ENCODE data around the gene SIGLEC5. TPM values are rescaled to one million over a fixed set of nuclear protein-coding genes. Genes with fewer than 3 reads are reported as not detected.

SIGLEC5 gene
- total and polyA plus RNA-seq, 2 experiments from 2014 or later, result not detected

Small RNAs within 50 kb of the gene (small RNA-seq; reads per million reads assigned to genes)
- gene AC018755.2 (ENCODE audit: low replicate concordance), result not detected

Other genes with a start within 250 kb of the SIGLEC5 start
- not detected in 2 replicates for gene LIM2, start 242.4 kb downstream of the SIGLEC5 start, total RNA-seq (2014; rRNA removed; shearing (Covaris generic))
- gene LIM2, start 242.4 kb downstream of the SIGLEC5 start, polyA plus RNA-seq (2016; fragmentation: Nextera tagmentation; extraction: Ambion mirVana), result not detected in 2 replicates
- gene C19orf84, start 239.8 kb downstream of the SIGLEC5 start, total RNA-seq (2014; rRNA removed; shearing (Covaris generic)), result 1.4 and 5.6 TPM in 2 replicates
- 3.9 and 4.4 TPM in 2 replicates for gene C19orf84, start 239.8 kb downstream of the SIGLEC5 start, polyA plus RNA-seq (2016; fragmentation: Nextera tagmentation; extraction: Ambion mirVana)
- gene SIGLEC10, start 212.8 kb downstream of the SIGLEC5 start, total RNA-seq (2014; rRNA removed; shearing (Covaris generic)), result not detected in 2 replicates
- 0.47 and 0.56 TPM in 2 replicates for gene SIGLEC10, start 212.8 kb downstream of the SIGLEC5 start, polyA plus RNA-seq (2016; fragmentation: Nextera tagmentation; extraction: Ambion mirVana)
- not detected in 2 replicates for gene SIGLEC8, start 171.9 kb downstream of the SIGLEC5 start, total RNA-seq (2014; rRNA removed; shearing (Covaris generic))
- not detected in 2 replicates for gene SIGLEC8, start 171.9 kb downstream of the SIGLEC5 start, polyA plus RNA-seq (2016; fragmentation: Nextera tagmentation; extraction: Ambion mirVana)
- gene CEACAM18, start 151.9 kb downstream of the SIGLEC5 start, total RNA-seq (2014; rRNA removed; shearing (Covaris generic)), result not detected in 2 replicates
- not detected in 2 replicates for gene CEACAM18, start 151.9 kb downstream of the SIGLEC5 start, polyA plus RNA-seq (2016; fragmentation: Nextera tagmentation; extraction: Ambion mirVana)
- not detected in 2 replicates for gene SIGLEC12, start 128.6 kb downstream of the SIGLEC5 start, total RNA-seq (2014; rRNA removed; shearing (Covaris generic))
- not detected in 2 replicates for gene SIGLEC12, start 128.6 kb downstream of the SIGLEC5 start, polyA plus RNA-seq (2016; fragmentation: Nextera tagmentation; extraction: Ambion mirVana)
- 0.16 and 0.76 TPM in 2 replicates for gene SIGLEC6, start 98.7 kb downstream of the SIGLEC5 start, total RNA-seq (2014; rRNA removed; shearing (Covaris generic))
- gene SIGLEC6, start 98.7 kb downstream of the SIGLEC5 start, polyA plus RNA-seq (2016; fragmentation: Nextera tagmentation; extraction: Ambion mirVana), result not detected in 2 replicates
- gene ZNF175, start 59.1 kb downstream of the SIGLEC5 start, total RNA-seq (2014; rRNA removed; shearing (Covaris generic)), result 6.3 and 7.4 TPM in 2 replicates
- gene ZNF175, start 59.1 kb downstream of the SIGLEC5 start, polyA plus RNA-seq (2016; fragmentation: Nextera tagmentation; extraction: Ambion mirVana), result 2.3 and 5.8 TPM in 2 replicates
- not detected in 2 replicates for gene SIGLEC14, start 16.4 kb upstream of the SIGLEC5 start, total RNA-seq (2014; rRNA removed; shearing (Covaris generic))
- 0.10 TPM in 1 of 2 replicates, not detected in the other for gene SIGLEC14, start 16.4 kb upstream of the SIGLEC5 start, polyA plus RNA-seq (2016; fragmentation: Nextera tagmentation; extraction: Ambion mirVana)
- gene SPACA6, start 62.9 kb upstream of the SIGLEC5 start, total RNA-seq (2014; rRNA removed; shearing (Covaris generic)), result 5.1 and 5.2 TPM in 2 replicates
- gene SPACA6, start 62.9 kb upstream of the SIGLEC5 start, polyA plus RNA-seq (2016; fragmentation: Nextera tagmentation; extraction: Ambion mirVana), result 8.2 and 11.5 TPM in 2 replicates
- gene HAS1, start 93.6 kb upstream of the SIGLEC5 start, total RNA-seq (2014; rRNA removed; shearing (Covaris generic)), result 1.8 and 2.0 TPM in 2 replicates
- 0.40 and 0.75 TPM in 2 replicates for gene HAS1, start 93.6 kb upstream of the SIGLEC5 start, polyA plus RNA-seq (2016; fragmentation: Nextera tagmentation; extraction: Ambion mirVana)
- not detected in 2 replicates for gene FPR1, start 121.5 kb upstream of the SIGLEC5 start, total RNA-seq (2014; rRNA removed; shearing (Covaris generic))
- not detected in 2 replicates for gene FPR1, start 121.5 kb upstream of the SIGLEC5 start, polyA plus RNA-seq (2016; fragmentation: Nextera tagmentation; extraction: Ambion mirVana)
- gene FPR2, start 130.8 kb upstream of the SIGLEC5 start, total RNA-seq (2014; rRNA removed; shearing (Covaris generic)), result not detected in 2 replicates
- not detected in 2 replicates for gene FPR2, start 130.8 kb upstream of the SIGLEC5 start, polyA plus RNA-seq (2016; fragmentation: Nextera tagmentation; extraction: Ambion mirVana)
- not detected in 2 replicates for gene FPR3, start 164.8 kb upstream of the SIGLEC5 start, total RNA-seq (2014; rRNA removed; shearing (Covaris generic))
- 0.16 TPM in 1 of 2 replicates, not detected in the other for gene FPR3, start 164.8 kb upstream of the SIGLEC5 start, polyA plus RNA-seq (2016; fragmentation: Nextera tagmentation; extraction: Ambion mirVana)